Measurements from ENCODE around the gene SMAD3. TPM values are rescaled to one million over a fixed set of nuclear protein-coding genes. Genes with fewer than 3 reads are reported as not detected.

Gene SMAD3
- total RNA-seq, 2 donors from 2014 or later, result 13.5 to 47.4 TPM

GRCh38 chr15:67124911-67125588 is 59.6 kb downstream of the SMAD3 start:
- peaks cover 47 to 51% of the 10 kb centered on the region in 2 donors for H3K4me1 Mint-ChIP-seq (ENCODE audit: low read depth in 2 of 2)
- no peak for ATAC-seq
- no peaks in the 10 kb centered on the region for H3K36me3 Mint-ChIP-seq
- DNase-seq (ENCODE audit: low spot score), result peak; percentile 55
- no peaks in the 10 kb centered on the region for H3K9me3 Mint-ChIP-seq
- no peaks in the 10 kb centered on the region for H3K27me3 Mint-ChIP-seq
- H3K27ac Mint-ChIP-seq, result peak overlapping the region; percentile 54 to 74
- no peak overlapping the region for H3K4me3 Mint-ChIP-seq

GRCh38 chr15:67125589-67126502 is 60.4 kb downstream of the SMAD3 start:
- DNase-seq (ENCODE audit: low spot score), result peak; percentile 52
- Mint-ChIP-seq H3K27me3 (no peaks in the 10 kb centered on the region), H3K4me1 (ENCODE audit: low read depth in 2 of 2) (peaks cover 45 to 48% of the 10 kb centered on the region in 2 donors), H3K36me3 (no peaks in the 10 kb centered on the region), H3K4me3 (no peak overlapping the region), H3K9me3 (no peaks in the 10 kb centered on the region), H3K27ac (peak overlapping the region in 1 of 2 donors; percentile 62)
- no peak for ATAC-seq

- Mint-ChIP-seq H3K4me1 (ENCODE audit: low read depth in 2 of 2) (peaks cover 45 to 47% of the 10 kb centered on the region in 2 donors), H3K4me3 (no peak overlapping the region), H3K27me3 (no peaks in the 10 kb centered on the region), H3K9me3 (no peaks in the 10 kb centered on the region), H3K27ac (peak overlapping the region; percentile 66 to 77), H3K36me3 (no peaks in the 10 kb centered on the region)
- ATAC-seq, result no peak
- no peak for DNase-seq (ENCODE audit: low spot score)
Observed at GRCh38 chr15:67126551-67127330, 61.3 kb downstream of the SMAD3 start.

- ATAC-seq, result no peak
- H3K9me3 Mint-ChIP-seq, result no peaks in the 10 kb centered on the region
- no peak for DNase-seq (ENCODE audit: low spot score)
- H3K36me3 Mint-ChIP-seq, result no peaks in the 10 kb centered on the region
- H3K27ac Mint-ChIP-seq, result peak overlapping the region; percentile 66 to 77
- H3K4me1 Mint-ChIP-seq (ENCODE audit: low read depth in 2 of 2), result peaks cover 43 to 47% of the 10 kb centered on the region in 2 donors
- H3K4me3 Mint-ChIP-seq, result peak overlapping the region; percentile 52
- no peaks in the 10 kb centered on the region for H3K27me3 Mint-ChIP-seq
Observed at GRCh38 chr15:67127331-67127664, 61.9 kb downstream of the SMAD3 start.

GRCh38 chr15:67127965-67128364 is 62.6 kb downstream of the SMAD3 start:
- no peaks in the 10 kb centered on the region for H3K9me3 Mint-ChIP-seq
- peak; percentile 69 to 70 for ATAC-seq
- H3K4me1 Mint-ChIP-seq (ENCODE audit: low read depth in 2 of 2), result peaks cover 45 to 49% of the 10 kb centered on the region in 2 donors
- no peaks in the 10 kb centered on the region for H3K27me3 Mint-ChIP-seq
- H3K36me3 Mint-ChIP-seq, result no peaks in the 10 kb centered on the region
- H3K27ac Mint-ChIP-seq, result peak overlapping the region; percentile 66 to 77
- H3K4me3 Mint-ChIP-seq, result peak overlapping the region; percentile 52
- DNase-seq (ENCODE audit: low spot score), result no peak

- H3K4me3 Mint-ChIP-seq, result peak overlapping the region; percentile 51
- DNase-seq (ENCODE audit: low spot score) (no peak), ATAC-seq (no peak)
- H3K27ac Mint-ChIP-seq, result peak overlapping the region; percentile 64 to 68
- H3K9me3 Mint-ChIP-seq, result no peaks in the 10 kb centered on the region
- no peaks in the 10 kb centered on the region for H3K36me3 Mint-ChIP-seq
- no peaks in the 10 kb centered on the region for H3K27me3 Mint-ChIP-seq
- H3K4me1 Mint-ChIP-seq (ENCODE audit: low read depth in 2 of 2), result peaks cover 64 to 67% of the 10 kb centered on the region in 2 donors
Observed at GRCh38 chr15:67130166-67130565, 64.8 kb downstream of the SMAD3 start.

- DNase-seq (ENCODE audit: low spot score) (no peak), ATAC-seq (peak in 1 of 2 donors; percentile 41)
- H3K4me3 Mint-ChIP-seq, result peak overlapping the region; percentile 51
- H3K36me3 Mint-ChIP-seq, result no peaks in the 10 kb centered on the region
- peaks cover 66 to 70% of the 10 kb centered on the region in 2 donors for H3K4me1 Mint-ChIP-seq (ENCODE audit: low read depth in 2 of 2)
- H3K27me3 Mint-ChIP-seq, result no peaks in the 10 kb centered on the region
- H3K9me3 Mint-ChIP-seq, result no peaks in the 10 kb centered on the region
- H3K27ac Mint-ChIP-seq, result peak overlapping the region; percentile 64 to 68
Observed at GRCh38 chr15:67130673-67131601, 65.5 kb downstream of the SMAD3 start.

GRCh38 chr15:67132276-67132675 is 66.9 kb downstream of the SMAD3 start:
- Mint-ChIP-seq H3K27me3 (no peaks in the 10 kb centered on the region), H3K36me3 (no peaks in the 10 kb centered on the region), H3K9me3 (no peaks in the 10 kb centered on the region), H3K4me1 (ENCODE audit: low read depth in 2 of 2) (peaks cover 68 to 76% of the 10 kb centered on the region in 2 donors), H3K27ac (peak overlapping the region in 1 of 2 donors; percentile 68), H3K4me3 (no peak overlapping the region)
- ATAC-seq, result no peak
- DNase-seq (ENCODE audit: low spot score), result no peak

- H3K27me3 Mint-ChIP-seq, result no peaks in the 10 kb centered on the region
- peak overlapping the region; percentile 96 to 99 for H3K27ac Mint-ChIP-seq
- DNase-seq (ENCODE audit: low spot score) (no peak), ATAC-seq (no peak)
- H3K4me3 Mint-ChIP-seq, result no peak overlapping the region
- no peaks in the 10 kb centered on the region for H3K9me3 Mint-ChIP-seq
- peaks cover 66 to 73% of the 10 kb centered on the region in 2 donors for H3K4me1 Mint-ChIP-seq (ENCODE audit: low read depth in 2 of 2)
- no peaks in the 10 kb centered on the region for H3K36me3 Mint-ChIP-seq
Observed at GRCh38 chr15:67133026-67133425, 67.6 kb downstream of the SMAD3 start.

- Mint-ChIP-seq H3K27ac (peak overlapping the region; percentile 96 to 99), H3K9me3 (no peaks in the 10 kb centered on the region), H3K27me3 (no peaks in the 10 kb centered on the region), H3K36me3 (no peaks in the 10 kb centered on the region), H3K4me1 (ENCODE audit: low read depth in 2 of 2) (peaks cover 69 to 75% of the 10 kb centered on the region in 2 donors), H3K4me3 (peak overlapping the region; percentile 86)
- DNase-seq (ENCODE audit: low spot score) (no peak), ATAC-seq (no peak)
Observed at GRCh38 chr15:67133738-67134066, 68.3 kb downstream of the SMAD3 start.

GRCh38 chr15:67134067-67134838 is 68.9 kb downstream of the SMAD3 start:
- peak; percentile 90 to 94 for ATAC-seq
- peak overlapping the region; percentile 86 for H3K4me3 Mint-ChIP-seq
- H3K36me3 Mint-ChIP-seq, result no peaks in the 10 kb centered on the region
- peaks cover 73 to 79% of the 10 kb centered on the region in 2 donors for H3K4me1 Mint-ChIP-seq (ENCODE audit: low read depth in 2 of 2)
- H3K9me3 Mint-ChIP-seq, result no peaks in the 10 kb centered on the region
- peak; percentile 80 for DNase-seq (ENCODE audit: low spot score)
- H3K27me3 Mint-ChIP-seq, result no peaks in the 10 kb centered on the region
- H3K27ac Mint-ChIP-seq, result peak overlapping the region; percentile 96 to 99

GRCh38 chr15:67134871-67135492 is 69.6 kb downstream of the SMAD3 start:
- Mint-ChIP-seq H3K4me1 (ENCODE audit: low read depth in 2 of 2) (peaks cover 72 to 79% of the 10 kb centered on the region in 2 donors), H3K9me3 (no peaks in the 10 kb centered on the region), H3K27ac (peak overlapping the region; percentile 96 to 99), H3K36me3 (no peaks in the 10 kb centered on the region), H3K4me3 (peak overlapping the region; percentile 86), H3K27me3 (no peaks in the 10 kb centered on the region)
- peak in 1 of 2 donors; percentile 2 for ATAC-seq
- DNase-seq (ENCODE audit: low spot score), result no peak
